Activated CD8-positive, alpha-beta T cell treated with anti-CD3 and anti-CD28 coated beads, Interleukin-2, amount 10 ng/mL, durations not matched to agents 7 days and 5 days (primary cell): ENCODE results near the gene MMP10. TPM values are rescaled to one million over a fixed set of nuclear protein-coding genes. Genes with fewer than 3 reads are reported as not detected.

Experiments used
- ATAC-seq: fragments of 150-1000 bp; cut with Tn5 transposase; one replicate; pipeline ENCODE4 v1.10.0; 2021; ENCODE audit warnings: moderate library complexity
- CTCF ChIA-PET: fragments of 350-600 bp; sonication (Branson Sonifier 250); formaldehyde crosslinking; loops from one replicate; lab custom pipeline; 2021; ENCODE audit warnings: antibody characterized with exemption; lab: Charles Lee
- POLR2A ChIA-PET: fragments of 350-600 bp; sonication (Branson Sonifier 250); formaldehyde crosslinking; loops from one replicate; lab custom pipeline; 2021; ENCODE audit warnings: antibody characterized with exemption; lab: Charles Lee
- DNase-seq: peaks from one replicate; pipeline ENCODE4 v3.0.0-alpha.2; 2020
- H3K27ac Mint-ChIP-seq: one replicate; pipeline ENCODE4 v1.8.0; 2021; ENCODE audit warnings: mild to moderate bottlenecking, mixed read lengths
- H3K27me3 Mint-ChIP-seq: one replicate; pipeline ENCODE4 v1.8.0; 2021; ENCODE audit warnings: low read depth, mixed read lengths
- H3K36me3 Mint-ChIP-seq: one replicate; pipeline ENCODE4 v1.8.0; 2021; ENCODE audit warnings: low read depth, mixed read lengths
- H3K4me1 Mint-ChIP-seq: one replicate; pipeline ENCODE4 v1.8.0; 2021; ENCODE audit warnings: low read depth, mixed read lengths
- H3K4me3 Mint-ChIP-seq: one replicate; pipeline ENCODE4 v1.8.0; 2021; ENCODE audit warnings: mild to moderate bottlenecking, mixed read lengths
- H3K9me3 Mint-ChIP-seq: one replicate; pipeline ENCODE4 v1.8.0; 2022; ENCODE audit warnings: mixed read lengths; ENCODE audit not compliant: insufficient read depth
- total RNA-seq, 2 experiments: library from RNA; stranded (reverse); gene quantifications; one replicate each; pipeline ENCODE4 v1.2.3, GENCODE V29; 2021

The MMP10 gene
- total RNA-seq: not detected

GRCh38 chr11:102780491-102780918 lies at the start of gene MMP10:
TSS of gene MMP10 (minus strand) at chr11:102780628. CDS start at chr11:102780591, 37 bp downstream.
- ATAC-seq (no peak), DNase-seq (no peak)
- CTCF ChIA-PET: interaction anchor here (1.0 kb wide), 1 partner anchor 47 kb away, joined by 4 read pairs; no protein-coding TSS in a partner anchor
- no peaks in the 10 kb centered on the region for H3K36me3 Mint-ChIP-seq
- H3K4me1 Mint-ChIP-seq: no peaks in the 10 kb centered on the region
- no peak within 1 kb of the TSS for H3K27ac Mint-ChIP-seq
- no peaks in the 10 kb centered on the region for H3K9me3 Mint-ChIP-seq
- peaks cover 2% of the 10 kb centered on the region for H3K27me3 Mint-ChIP-seq
- H3K4me3 Mint-ChIP-seq: no peak within 1 kb of the TSS
- POLR2A ChIA-PET: no interaction called here

- no peak overlapping the region for H3K27ac Mint-ChIP-seq
- ATAC-seq (no peak), DNase-seq (no peak)
- H3K27me3 Mint-ChIP-seq: peaks cover 22% of the 10 kb centered on the region
- no peaks in the 10 kb centered on the region for H3K36me3 Mint-ChIP-seq
- no peaks in the 10 kb centered on the region for H3K9me3 Mint-ChIP-seq
- no peak overlapping the region for H3K4me3 Mint-ChIP-seq
- ChIA-PET CTCF (interaction anchor here (3.0 kb wide), 1 partner anchor 111 kb away, joined by 13 read pairs; no protein-coding TSS in a partner anchor), POLR2A (no interaction called here)
- H3K4me1 Mint-ChIP-seq: no peaks in the 10 kb centered on the region
These were observed 49.0 kb upstream of the MMP10 start for GRCh38 chr11:102829316-102830000.

GRCh38 chr11:102824556-102824955 lies 44.1 kb upstream of the MMP10 start:
- no peaks in the 10 kb centered on the region for H3K9me3 Mint-ChIP-seq
- H3K4me3 Mint-ChIP-seq: no peak overlapping the region
- no peak overlapping the region for H3K27ac Mint-ChIP-seq
- no peaks in the 10 kb centered on the region for H3K4me1 Mint-ChIP-seq
- ATAC-seq (no peak), DNase-seq (no peak)
- H3K36me3 Mint-ChIP-seq: no peaks in the 10 kb centered on the region
- POLR2A ChIA-PET: no interaction called here
- CTCF ChIA-PET: no interaction called here
- peaks cover 2% of the 10 kb centered on the region for H3K27me3 Mint-ChIP-seq

- Mint-ChIP-seq H3K9me3 (no peaks in the 10 kb centered on the region), H3K36me3 (no peaks in the 10 kb centered on the region), H3K4me1 (no peaks in the 10 kb centered on the region), H3K27ac (no peak overlapping the region), H3K27me3 (no peaks in the 10 kb centered on the region), H3K4me3 (no peak overlapping the region)
- ATAC-seq (no peak), DNase-seq (no peak)
- ChIA-PET POLR2A (no interaction called here), CTCF (no interaction called here)
These were observed 39.1 kb upstream of the MMP10 start for GRCh38 chr11:102819491-102819890.

- H3K27me3 Mint-ChIP-seq: no peaks in the 10 kb centered on the region
- DNase-seq: no peak
- no peaks in the 10 kb centered on the region for H3K4me1 Mint-ChIP-seq
- no peaks in the 10 kb centered on the region for H3K9me3 Mint-ChIP-seq
- no peak overlapping the region for H3K4me3 Mint-ChIP-seq
- no peaks in the 10 kb centered on the region for H3K36me3 Mint-ChIP-seq
- ATAC-seq: no peak
- no peak overlapping the region for H3K27ac Mint-ChIP-seq
- POLR2A ChIA-PET: no interaction called here
- CTCF ChIA-PET: no interaction called here
These were observed 33.1 kb upstream of the MMP10 start for GRCh38 chr11:102813484-102813883.

- Mint-ChIP-seq H3K4me3 (no peak overlapping the region), H3K36me3 (no peaks in the 10 kb centered on the region), H3K9me3 (no peaks in the 10 kb centered on the region), H3K4me1 (no peaks in the 10 kb centered on the region), H3K27me3 (no peaks in the 10 kb centered on the region), H3K27ac (no peak overlapping the region)
- POLR2A ChIA-PET: no interaction called here
- CTCF ChIA-PET: no interaction called here
- ATAC-seq (no peak), DNase-seq (no peak)
These were observed 31.8 kb upstream of the MMP10 start for GRCh38 chr11:102812188-102812587.

GRCh38 chr11:102810950-102811660 lies 30.7 kb upstream of the MMP10 start:
- H3K36me3 Mint-ChIP-seq: no peaks in the 10 kb centered on the region
- no peak overlapping the region for H3K27ac Mint-ChIP-seq
- CTCF ChIA-PET: no interaction called here
- no peaks in the 10 kb centered on the region for H3K27me3 Mint-ChIP-seq
- H3K4me1 Mint-ChIP-seq: no peaks in the 10 kb centered on the region
- DNase-seq: no peak
- H3K4me3 Mint-ChIP-seq: no peak overlapping the region
- no peaks in the 10 kb centered on the region for H3K9me3 Mint-ChIP-seq
- no peak for ATAC-seq
- POLR2A ChIA-PET: no interaction called here

GRCh38 chr11:102809971-102810370 lies 29.5 kb upstream of the MMP10 start:
- Mint-ChIP-seq H3K9me3 (no peaks in the 10 kb centered on the region), H3K4me1 (no peaks in the 10 kb centered on the region), H3K36me3 (no peaks in the 10 kb centered on the region), H3K27me3 (no peaks in the 10 kb centered on the region), H3K4me3 (no peak overlapping the region), H3K27ac (no peak overlapping the region)
- ChIA-PET CTCF (no interaction called here), POLR2A (no interaction called here)
- ATAC-seq (no peak), DNase-seq (no peak)

- Mint-ChIP-seq H3K27ac (no peak overlapping the region), H3K4me1 (no peaks in the 10 kb centered on the region), H3K4me3 (no peak overlapping the region), H3K36me3 (no peaks in the 10 kb centered on the region), H3K9me3 (no peaks in the 10 kb centered on the region), H3K27me3 (peaks cover 2% of the 10 kb centered on the region)
- CTCF ChIA-PET: no interaction called here
- POLR2A ChIA-PET: no interaction called here
- ATAC-seq (no peak), DNase-seq (no peak)
These were observed 27.5 kb upstream of the MMP10 start for GRCh38 chr11:102807921-102808320.

- peaks cover 2% of the 10 kb centered on the region for H3K27me3 Mint-ChIP-seq
- CTCF ChIA-PET: no interaction called here
- no peak for ATAC-seq
- no peaks in the 10 kb centered on the region for H3K36me3 Mint-ChIP-seq
- no peak for DNase-seq
- no peaks in the 10 kb centered on the region for H3K4me1 Mint-ChIP-seq
- H3K4me3 Mint-ChIP-seq: no peak overlapping the region
- no peaks in the 10 kb centered on the region for H3K9me3 Mint-ChIP-seq
- no peak overlapping the region for H3K27ac Mint-ChIP-seq
- POLR2A ChIA-PET: no interaction called here
These were observed 25.9 kb upstream of the MMP10 start for GRCh38 chr11:102806296-102806695.

- Mint-ChIP-seq H3K27me3 (peaks cover 2% of the 10 kb centered on the region), H3K4me1 (no peaks in the 10 kb centered on the region), H3K4me3 (no peak overlapping the region), H3K36me3 (no peaks in the 10 kb centered on the region), H3K27ac (no peak overlapping the region), H3K9me3 (no peaks in the 10 kb centered on the region)
- DNase-seq (no peak), ATAC-seq (no peak)
- CTCF ChIA-PET: no interaction called here
- POLR2A ChIA-PET: interaction anchor here (0.5 kb wide), 1 partner anchor 276 kb away, joined by 6 read pairs; no protein-coding TSS in a partner anchor
These were observed 21.9 kb upstream of the MMP10 start for GRCh38 chr11:102802341-102802740.

- H3K36me3 Mint-ChIP-seq: no peaks in the 10 kb centered on the region
- ATAC-seq (no peak), DNase-seq (no peak)
- ChIA-PET POLR2A (no interaction called here), CTCF (no interaction called here)
- H3K27me3 Mint-ChIP-seq: peaks cover 2% of the 10 kb centered on the region
- no peaks in the 10 kb centered on the region for H3K9me3 Mint-ChIP-seq
- no peaks in the 10 kb centered on the region for H3K4me1 Mint-ChIP-seq
- H3K4me3 Mint-ChIP-seq: no peak overlapping the region
- H3K27ac Mint-ChIP-seq: no peak overlapping the region
These were observed 20.3 kb upstream of the MMP10 start for GRCh38 chr11:102800767-102801166.
